LNCAP (cell line): ENCODE data around the gene GLIS1.

Experiments used
- TF ChIP-seq, protein P1 (sequence below): fragments of 450-650 bp; IDR thresholded peaks from 2 replicates; pipeline ENCODE4 v1.5.1; 2017; ENCODE audit warnings: mild to moderate bottlenecking

Gene GLIS1

DNA sequence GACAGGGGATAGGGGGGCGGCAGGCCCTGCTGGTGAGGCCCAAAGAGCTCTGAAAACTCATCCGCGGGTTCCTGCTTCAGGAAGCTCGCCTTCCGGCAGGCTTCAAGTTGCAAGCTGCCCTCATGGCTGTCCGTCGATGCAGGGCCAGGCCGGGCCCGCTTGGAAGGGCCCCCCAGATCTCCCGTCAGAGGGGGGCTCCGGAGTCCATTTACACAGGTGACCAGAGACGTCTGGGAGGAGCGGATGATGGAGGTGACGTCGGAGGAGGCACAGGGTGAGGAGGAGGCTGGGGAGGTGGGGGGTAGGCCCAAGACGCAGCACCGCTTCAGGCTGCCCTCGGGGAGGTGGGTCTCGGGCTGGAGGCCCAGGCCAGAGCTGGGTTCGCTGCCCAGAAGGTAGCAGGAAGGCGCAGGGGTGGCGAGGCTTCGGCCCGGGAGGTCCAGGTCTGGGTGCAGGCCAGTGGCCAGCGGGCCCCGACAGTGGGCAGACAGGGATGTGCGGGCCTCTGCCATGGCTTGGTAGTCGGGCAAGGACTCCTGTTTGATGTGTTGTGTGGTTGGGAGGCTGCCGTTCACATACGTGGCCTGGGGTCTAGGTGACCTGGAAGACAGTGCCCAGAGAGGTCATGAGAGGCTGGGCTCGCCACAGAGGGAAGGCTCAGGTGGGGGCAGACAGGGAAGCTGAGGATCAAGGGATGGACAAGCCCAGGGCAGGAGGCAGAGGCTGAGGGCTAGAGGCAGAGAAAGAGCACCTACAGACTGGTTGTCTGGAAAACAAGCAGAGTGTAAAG, 144.4 kb downstream of the GLIS1 start:
- TF ChIP-seq, protein P1, sequence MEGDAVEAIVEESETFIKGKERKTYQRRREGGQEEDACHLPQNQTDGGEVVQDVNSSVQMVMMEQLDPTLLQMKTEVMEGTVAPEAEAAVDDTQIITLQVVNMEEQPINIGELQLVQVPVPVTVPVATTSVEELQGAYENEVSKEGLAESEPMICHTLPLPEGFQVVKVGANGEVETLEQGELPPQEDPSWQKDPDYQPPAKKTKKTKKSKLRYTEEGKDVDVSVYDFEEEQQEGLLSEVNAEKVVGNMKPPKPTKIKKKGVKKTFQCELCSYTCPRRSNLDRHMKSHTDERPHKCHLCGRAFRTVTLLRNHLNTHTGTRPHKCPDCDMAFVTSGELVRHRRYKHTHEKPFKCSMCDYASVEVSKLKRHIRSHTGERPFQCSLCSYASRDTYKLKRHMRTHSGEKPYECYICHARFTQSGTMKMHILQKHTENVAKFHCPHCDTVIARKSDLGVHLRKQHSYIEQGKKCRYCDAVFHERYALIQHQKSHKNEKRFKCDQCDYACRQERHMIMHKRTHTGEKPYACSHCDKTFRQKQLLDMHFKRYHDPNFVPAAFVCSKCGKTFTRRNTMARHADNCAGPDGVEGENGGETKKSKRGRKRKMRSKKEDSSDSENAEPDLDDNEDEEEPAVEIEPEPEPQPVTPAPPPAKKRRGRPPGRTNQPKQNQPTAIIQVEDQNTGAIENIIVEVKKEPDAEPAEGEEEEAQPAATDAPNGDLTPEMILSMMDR = no peak

DNA sequence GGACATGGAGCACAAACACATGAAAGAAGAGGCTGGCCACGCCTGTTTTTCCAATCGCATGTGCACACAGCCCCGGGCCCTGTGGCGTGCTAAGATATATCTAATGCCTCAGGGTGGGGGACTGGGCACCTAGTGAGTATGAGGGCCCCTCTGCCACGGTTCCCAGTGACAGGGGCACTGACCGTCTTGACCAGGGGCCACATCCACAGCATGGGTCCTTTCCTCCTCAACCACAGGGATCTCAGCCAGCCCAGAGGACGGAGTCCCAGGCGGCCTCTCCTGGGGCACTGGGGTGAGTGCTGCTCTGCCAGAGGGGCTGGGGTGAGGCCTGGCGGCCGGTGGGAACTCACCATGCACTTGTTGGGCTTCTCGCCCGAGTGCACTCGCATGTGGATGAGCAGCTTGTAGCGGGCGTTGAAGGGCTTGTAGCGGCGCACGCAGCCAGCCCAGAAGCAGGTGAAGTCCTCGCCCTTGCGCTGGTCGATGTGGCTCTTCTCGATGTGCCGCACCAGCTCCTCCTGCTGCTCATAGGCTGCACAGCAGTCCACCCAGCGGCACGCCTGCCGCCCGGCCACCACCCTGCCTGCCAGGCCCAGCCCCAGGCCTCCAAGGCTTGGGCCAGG, 145.1 kb downstream of the GLIS1 start:
- TF ChIP-seq, protein P1 = peak; percentile 16; the same call in 1 of the 2 replicates

DNA sequence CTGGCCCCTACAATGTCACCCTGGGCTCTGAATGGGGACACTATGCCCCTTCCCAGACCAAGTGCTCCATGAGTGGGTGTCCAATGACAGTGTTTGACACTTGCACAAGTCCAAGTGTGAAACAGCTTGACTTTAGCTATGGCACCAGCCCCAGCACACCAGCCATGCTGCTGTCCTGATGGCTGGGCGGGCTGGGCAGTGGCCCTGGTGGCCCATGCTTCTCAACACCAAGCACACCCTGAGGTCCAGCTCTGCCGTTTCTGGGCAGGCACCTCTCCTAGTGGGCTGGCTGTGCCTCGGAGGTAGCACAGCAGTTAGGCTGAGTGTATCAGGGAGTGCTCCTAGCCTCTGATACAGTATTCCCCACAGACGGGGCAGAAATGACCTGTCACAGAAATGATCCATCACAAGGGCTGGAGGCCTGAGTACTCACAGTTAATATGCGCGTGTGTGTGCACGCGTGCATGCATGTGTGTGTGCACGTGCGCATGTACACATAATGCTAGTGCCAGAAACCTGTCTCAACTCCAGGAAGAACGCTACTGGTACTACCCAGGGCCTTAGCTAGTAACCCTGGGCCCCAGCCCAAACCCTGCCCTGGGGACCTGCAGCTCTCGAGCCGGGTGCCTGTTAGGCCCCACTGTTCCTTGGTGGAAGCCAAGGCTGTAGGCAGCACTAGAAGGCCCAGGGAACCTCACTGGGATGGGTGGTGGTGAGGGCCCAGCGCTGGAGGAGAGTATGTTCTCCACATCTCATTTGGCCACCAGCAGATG, 145.8 kb downstream of the GLIS1 start:
- TF ChIP-seq, protein P1 = no peak

DNA sequence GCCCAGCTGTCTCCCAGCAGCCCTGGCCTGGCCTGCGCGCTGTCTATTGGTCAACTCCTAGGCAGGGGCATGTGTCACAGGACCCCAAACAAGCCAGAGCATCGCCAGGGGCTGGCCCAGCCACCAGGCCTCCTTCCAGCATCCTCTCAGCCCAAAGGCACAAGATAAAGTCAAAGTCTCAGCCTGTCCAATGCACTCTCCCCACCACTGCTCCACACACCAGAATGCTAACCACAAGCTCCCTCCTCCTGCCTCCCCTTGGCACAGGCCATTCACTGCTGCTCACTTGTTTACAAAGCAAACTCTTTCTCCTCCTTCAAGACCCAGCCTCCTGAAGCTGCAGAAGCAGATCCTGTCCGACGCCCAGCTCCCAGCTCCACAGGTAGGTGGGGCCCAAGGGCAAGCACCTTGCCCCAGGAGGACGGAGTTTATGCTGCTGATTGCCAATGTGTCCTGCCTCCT, 146.4 kb downstream of the GLIS1 start:
- TF ChIP-seq, protein P1 = peak; percentile 67

DNA sequence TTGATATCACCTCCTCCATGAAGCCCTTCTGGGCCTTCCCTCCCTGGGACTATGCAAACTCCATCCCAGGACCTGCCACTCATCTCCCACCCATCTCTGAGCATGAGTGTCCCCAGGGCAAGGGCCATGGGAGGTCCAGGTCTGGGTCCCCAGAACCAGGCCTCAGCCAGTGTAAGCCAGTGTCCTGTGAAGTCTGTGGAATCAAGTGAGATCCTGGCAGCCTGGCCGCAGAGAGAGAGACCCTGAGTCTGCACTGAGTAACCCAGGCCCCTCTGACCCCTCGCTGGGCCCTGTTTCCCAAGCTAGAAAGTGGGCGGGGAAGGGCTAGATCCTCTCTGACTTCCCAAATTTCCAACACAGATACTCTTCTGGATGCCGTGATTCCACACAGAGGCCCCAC, 147.0 kb downstream of the GLIS1 start:
- TF ChIP-seq, protein P1 = no peak

DNA sequence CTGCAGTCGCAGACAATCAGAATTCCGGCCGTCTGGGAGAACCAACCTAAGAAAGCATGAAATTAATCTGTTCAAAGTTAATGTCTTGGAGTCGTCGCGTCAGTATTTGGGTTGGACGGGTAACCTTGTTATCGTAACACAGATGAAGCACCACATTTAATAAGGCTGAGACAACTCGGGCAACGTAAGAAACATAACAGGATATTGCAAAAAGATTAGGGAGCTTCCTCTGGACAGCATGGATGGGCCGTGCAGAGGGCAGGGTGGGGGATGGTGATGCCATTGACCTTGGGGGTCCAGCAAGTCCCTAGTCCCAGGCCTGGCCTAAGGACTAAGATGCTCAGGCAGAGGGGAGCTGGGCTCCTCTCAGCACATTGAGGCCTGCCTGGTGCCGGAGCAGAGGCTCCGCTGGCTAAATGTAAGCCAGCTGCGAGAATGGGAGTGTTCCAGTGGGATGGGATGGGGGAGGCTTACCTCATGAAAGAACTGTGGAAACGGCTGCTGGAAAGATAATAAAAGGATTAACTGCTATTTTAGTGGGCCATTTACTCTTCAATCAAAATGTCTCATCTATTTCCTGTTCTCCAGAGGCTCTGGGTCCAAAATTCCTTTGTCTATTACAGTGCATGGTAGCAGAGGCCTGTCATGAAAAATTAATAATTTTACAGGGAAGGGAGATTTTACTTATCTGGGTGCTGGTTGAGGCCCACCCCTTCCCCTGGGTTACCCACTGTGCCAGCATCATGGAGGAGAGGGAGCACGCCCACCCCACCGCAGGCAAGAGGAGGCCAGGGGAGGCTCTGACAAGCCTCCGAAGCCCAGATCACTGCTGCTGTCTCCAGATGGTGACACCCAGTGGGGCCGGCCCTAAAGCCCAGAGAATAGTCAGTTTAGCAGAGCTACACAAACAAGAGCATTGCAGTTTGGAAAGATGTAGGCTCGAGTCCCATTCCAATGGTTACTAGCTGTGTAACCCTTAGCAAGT, 148.1 kb downstream of the GLIS1 start:
- TF ChIP-seq, protein P1 = no peak

DNA sequence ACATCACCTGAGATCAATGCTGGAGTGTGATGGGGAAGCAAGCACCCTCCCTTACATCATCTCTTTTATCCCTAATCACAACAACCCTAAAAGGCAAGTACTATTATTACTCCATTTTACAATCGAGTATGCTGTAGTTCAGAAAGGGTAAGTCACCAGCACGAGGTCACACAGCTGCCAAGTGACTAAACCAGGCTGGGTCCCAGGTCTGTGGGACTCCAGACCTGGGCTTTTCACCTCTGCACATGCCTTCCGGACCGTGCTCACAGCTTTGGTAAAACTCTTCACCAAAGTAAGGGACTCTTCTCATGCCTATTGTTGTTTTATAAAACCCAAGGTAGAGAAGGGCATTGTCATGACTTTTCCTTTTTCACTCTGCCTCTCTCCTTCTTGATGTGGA, 148.9 kb downstream of the GLIS1 start:
- TF ChIP-seq, protein P1 = no peak
